ENCODE measurements around the gene INPP5K. TPM values are rescaled to one million over a fixed set of nuclear protein-coding genes. Genes with fewer than 3 reads are reported as not detected.

INPP5K gene
- total RNA-seq, 4 donors from 2014 or later = 101 to 172 (median 134) TPM

DNA sequence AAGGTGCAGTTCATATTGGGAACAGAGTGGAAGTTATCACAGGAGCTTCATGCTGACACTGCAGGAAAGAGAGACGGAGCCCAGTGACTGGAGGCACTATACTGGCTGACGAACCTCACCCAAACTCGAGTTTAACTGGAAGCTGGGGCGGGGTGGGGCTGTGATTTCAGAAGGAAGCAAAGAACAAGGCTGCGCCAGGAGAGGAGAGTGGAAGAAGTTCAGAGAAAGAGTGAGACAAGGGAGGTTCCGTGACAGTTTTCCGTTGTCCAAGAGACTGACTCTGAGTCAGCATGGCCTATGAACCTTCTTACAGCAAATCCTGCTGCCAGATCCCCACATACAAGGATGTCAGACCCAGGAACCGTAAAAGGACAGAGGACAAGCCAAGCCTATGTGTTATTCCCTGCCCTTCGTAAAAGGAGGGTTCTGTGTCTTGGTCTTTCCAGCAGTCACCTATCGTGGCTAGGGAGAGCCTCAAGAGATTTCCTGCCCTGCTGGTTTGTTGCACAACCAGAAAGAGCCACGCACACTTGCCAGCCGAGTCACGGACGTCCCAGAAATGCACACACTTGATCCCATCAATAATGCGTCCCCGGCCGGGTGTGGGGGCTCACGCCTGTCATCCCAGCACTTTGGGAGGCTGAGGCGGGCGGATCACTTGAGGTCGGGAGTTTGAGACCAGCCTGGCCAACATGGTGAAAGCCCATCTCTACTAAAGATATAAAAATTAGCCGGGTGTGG is 41.1 kb upstream of the INPP5K start:
- WGBS, 2 donors = 53 to 57% methylated on average over 22 of the region's 22 CpGs
- peak; percentile 82 to 91 for DNase-seq (ENCODE audit: low spot score in 2 of 2)
- no peak overlapping the region for H3K4me3 ChIP-seq (ENCODE audit: low read depth, poor library complexity, severe bottlenecking)
- no peak for TF ChIP-seq POLR2A (IDR thresholded peaks at IDR 0.05)
- TF ChIP-seq, protein P1, sequence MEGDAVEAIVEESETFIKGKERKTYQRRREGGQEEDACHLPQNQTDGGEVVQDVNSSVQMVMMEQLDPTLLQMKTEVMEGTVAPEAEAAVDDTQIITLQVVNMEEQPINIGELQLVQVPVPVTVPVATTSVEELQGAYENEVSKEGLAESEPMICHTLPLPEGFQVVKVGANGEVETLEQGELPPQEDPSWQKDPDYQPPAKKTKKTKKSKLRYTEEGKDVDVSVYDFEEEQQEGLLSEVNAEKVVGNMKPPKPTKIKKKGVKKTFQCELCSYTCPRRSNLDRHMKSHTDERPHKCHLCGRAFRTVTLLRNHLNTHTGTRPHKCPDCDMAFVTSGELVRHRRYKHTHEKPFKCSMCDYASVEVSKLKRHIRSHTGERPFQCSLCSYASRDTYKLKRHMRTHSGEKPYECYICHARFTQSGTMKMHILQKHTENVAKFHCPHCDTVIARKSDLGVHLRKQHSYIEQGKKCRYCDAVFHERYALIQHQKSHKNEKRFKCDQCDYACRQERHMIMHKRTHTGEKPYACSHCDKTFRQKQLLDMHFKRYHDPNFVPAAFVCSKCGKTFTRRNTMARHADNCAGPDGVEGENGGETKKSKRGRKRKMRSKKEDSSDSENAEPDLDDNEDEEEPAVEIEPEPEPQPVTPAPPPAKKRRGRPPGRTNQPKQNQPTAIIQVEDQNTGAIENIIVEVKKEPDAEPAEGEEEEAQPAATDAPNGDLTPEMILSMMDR (IDR thresholded peaks at IDR 0.05) = no peak
- intact Hi-C loops (cut with DNase I; ENCODE audit: low total_unique reads) = no loop called here

DNA sequence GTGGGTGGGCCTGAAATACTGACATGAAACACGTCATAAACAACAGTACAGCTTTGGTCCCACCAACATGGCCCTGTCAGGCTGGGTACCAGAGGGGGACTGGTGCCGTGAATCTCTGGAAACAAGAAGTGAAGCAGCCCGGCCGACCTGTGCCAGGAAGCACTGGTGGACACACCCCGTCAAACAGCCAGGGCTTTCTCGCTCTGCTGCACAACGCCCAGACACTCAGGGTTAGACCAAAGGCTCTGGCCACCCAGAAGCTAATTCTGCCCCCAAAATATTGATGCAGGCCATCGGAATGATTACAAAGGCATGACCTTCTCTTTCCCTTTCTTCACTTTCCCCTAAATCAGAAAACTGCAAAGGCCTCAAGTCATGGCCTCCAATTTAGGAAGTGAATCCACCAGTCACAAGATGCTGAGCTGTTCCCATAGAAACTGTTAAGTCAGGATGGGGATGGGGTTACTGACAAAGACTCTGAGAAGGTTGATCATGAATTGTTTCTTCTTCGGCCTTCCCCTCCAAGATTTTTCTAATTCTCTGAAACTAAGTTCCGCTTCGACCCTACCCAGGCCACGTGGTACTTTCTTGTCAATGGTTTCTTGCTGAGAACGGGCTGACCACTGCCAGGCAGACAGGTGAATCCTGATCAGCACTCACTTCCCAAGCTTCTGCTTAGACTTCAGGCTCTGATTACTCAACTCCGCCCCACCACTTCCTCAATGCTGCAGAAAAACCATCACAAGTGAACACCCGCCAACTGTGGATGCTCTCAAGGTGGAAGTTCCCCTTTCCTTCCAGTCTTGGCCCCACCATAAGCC is 39.4 kb upstream of the INPP5K start:
- intact Hi-C loops (cut with DNase I; ENCODE audit: low total_unique reads) = no loop called here
- DNase-seq (ENCODE audit: low spot score in 2 of 2) = peak in 1 of 2 donors; percentile 89
- no peak overlapping the region for H3K4me3 ChIP-seq (ENCODE audit: low read depth, poor library complexity, severe bottlenecking)
- WGBS, 2 donors = 50 to 59% methylated on average over 15 of the region's 15 CpGs
- no peak for TF ChIP-seq POLR2A (IDR thresholded peaks at IDR 0.05)
- TF ChIP-seq, protein P1 (IDR thresholded peaks at IDR 0.05) = no peak

DNA sequence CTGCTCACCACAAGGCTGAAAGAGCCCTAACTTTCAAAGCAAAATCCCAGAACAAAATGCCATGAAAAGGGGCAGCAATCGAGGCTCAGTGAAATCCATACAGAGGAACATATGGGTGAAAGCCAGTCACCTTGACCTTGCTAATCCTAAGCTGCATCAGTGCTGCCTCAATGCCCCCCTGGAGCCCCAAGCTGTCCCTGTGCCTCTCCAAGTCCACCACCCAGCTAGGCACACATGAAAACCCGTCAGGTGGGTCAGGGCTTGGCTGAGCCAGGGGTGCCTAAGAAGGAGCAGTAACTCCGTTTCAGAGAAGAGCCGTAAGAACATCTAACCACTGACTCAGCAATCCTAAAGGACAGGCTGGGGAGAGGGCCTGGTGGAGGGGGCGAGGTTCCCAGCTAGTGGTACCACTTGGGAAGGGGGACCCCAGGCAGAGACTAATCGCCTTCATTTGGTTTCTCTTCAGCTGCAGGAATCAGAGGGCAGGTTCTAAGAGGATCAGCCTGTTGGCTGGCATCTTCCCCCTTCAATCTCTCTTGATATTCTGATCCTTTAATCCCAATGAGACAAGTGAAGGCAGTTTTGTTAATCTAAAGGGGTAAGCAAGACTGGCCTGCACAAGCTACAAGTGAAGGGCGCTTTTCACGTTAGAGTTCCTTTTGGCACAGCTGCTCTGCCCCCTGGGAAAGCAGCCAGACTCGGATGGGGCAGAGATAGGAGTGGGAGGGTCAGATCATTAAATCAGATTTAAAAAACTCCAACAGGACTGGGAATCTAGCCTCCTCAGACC is 38.5 kb upstream of the INPP5K start:
- DNase-seq (ENCODE audit: low spot score in 2 of 2) = no peak
- TF ChIP-seq POLR2A (IDR thresholded peaks at IDR 0.05) = no peak
- TF ChIP-seq, protein P1 (IDR thresholded peaks at IDR 0.05) = no peak
- 52 to 64% methylated on average over 9 of the region's 9 CpGs for WGBS, 2 donors
- intact Hi-C loops (cut with DNase I; ENCODE audit: low total_unique reads) = no loop called here
- H3K4me3 ChIP-seq (ENCODE audit: low read depth, poor library complexity, severe bottlenecking) = no peak overlapping the region

DNA sequence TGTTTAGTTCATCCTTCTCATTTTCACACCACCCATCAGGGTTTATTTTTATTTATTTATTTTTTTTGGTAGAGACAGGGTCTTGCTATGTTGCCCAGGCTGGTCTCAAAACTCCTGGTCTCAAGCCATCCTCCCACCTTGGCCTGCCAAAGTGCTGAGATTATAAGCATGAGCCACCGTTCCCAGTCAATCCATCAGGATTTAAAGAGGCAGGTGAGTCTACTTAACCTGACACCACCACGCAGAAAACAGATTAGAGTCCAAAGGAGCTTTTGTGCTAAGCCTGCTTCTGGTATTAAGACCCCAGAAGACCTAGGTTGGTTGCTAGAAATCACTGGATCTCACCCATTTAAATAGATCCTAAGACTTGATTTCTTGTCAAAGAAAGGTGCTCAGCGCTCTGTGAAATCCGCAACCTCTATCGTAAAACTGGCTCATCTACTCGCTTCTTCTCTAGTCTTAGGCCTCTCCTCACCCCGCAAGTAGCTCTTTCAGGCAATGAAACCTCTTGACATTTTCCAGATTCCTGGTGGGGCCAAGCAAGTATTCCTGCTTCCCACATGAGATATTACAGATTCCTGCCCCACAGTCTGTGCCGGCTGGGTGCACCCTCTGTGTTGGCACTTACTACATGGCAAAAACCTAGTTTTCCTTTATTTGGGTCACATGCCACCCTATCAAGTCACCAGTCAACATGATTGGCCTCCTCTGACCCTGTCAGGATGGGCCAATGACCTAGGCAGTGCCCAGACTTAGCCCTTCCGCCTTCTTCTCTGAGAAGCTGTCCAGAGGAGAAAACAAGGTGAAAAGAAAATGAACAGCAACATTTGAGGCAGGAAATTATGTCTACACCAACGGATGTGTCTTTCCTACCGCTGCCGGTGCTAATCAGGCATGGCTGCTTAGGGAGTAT is 37.2 kb upstream of the INPP5K start:
- no peak for DNase-seq (ENCODE audit: low spot score in 2 of 2)
- no peak for TF ChIP-seq POLR2A (IDR thresholded peaks at IDR 0.05)
- TF ChIP-seq, protein P1 (IDR thresholded peaks at IDR 0.05) = no peak
- intact Hi-C loops (cut with DNase I; ENCODE audit: low total_unique reads) = no loop called here
- H3K4me3 ChIP-seq (ENCODE audit: low read depth, poor library complexity, severe bottlenecking) = no peak overlapping the region
- 92 to 93% methylated on average over 12 of the region's 12 CpGs for WGBS, 2 donors

DNA sequence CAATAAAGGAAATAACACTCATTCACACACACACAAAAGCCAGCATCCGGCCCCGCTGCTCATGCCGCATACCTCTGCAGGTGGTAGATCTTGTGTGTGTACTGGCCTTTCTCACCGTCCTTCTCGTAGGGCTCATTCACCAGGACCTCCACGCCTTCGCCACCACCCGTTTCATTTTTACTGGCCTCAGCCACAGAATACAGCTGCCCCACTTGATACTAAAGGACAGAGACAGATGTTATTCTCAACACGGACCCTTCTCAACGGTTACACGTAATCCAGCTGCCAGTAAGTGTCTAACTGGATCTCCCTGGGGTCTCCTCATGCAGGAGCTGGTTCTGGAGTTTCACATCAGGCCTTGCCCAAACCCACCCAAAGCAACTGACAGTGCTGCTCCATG is 36.5 kb upstream of the INPP5K start:
- intact Hi-C loops (cut with DNase I; ENCODE audit: low total_unique reads) = no loop called here
- 92 to 94% methylated on average over 11 of the region's 11 CpGs for WGBS, 2 donors
- no peak for DNase-seq (ENCODE audit: low spot score in 2 of 2)
- no peak for TF ChIP-seq POLR2A (IDR thresholded peaks at IDR 0.05)
- TF ChIP-seq, protein P1 (IDR thresholded peaks at IDR 0.05) = no peak
- no peak overlapping the region for H3K4me3 ChIP-seq (ENCODE audit: low read depth, poor library complexity, severe bottlenecking)
